ENCODE results near the gene EGFL8. TPM values are rescaled to one million over a fixed set of nuclear protein-coding genes. Genes with fewer than 3 reads are reported as not detected.

The EGFL8 gene
- total RNA-seq, 1 experiment from 2014 or later = 18.8 TPM

DNA sequence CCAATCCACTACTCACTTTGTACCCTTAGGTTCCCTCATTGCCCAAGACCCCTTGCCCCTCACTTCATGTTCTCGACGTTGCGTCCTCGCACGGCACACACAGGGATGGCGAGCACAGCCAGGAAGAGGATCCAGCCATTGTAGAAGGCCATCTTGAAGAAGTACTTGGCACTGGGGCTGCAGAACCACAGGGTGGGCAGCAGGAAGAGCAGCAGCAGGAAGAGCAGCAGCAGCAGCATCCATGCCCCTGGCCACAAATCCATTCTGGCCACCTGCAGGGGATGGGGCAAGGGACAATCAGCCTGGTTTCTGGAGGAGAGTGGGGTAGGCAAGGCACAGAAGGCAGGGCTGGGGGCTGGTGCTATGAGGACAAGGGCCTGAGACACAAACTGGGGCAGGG is 6.8 kb downstream of the EGFL8 start:
- H3K4me1 Mint-ChIP-seq (ENCODE audit: low read depth, unreplicated experiment) = peaks cover 26% of the 10 kb centered on the region
- TF ChIP-seq, protein P1, sequence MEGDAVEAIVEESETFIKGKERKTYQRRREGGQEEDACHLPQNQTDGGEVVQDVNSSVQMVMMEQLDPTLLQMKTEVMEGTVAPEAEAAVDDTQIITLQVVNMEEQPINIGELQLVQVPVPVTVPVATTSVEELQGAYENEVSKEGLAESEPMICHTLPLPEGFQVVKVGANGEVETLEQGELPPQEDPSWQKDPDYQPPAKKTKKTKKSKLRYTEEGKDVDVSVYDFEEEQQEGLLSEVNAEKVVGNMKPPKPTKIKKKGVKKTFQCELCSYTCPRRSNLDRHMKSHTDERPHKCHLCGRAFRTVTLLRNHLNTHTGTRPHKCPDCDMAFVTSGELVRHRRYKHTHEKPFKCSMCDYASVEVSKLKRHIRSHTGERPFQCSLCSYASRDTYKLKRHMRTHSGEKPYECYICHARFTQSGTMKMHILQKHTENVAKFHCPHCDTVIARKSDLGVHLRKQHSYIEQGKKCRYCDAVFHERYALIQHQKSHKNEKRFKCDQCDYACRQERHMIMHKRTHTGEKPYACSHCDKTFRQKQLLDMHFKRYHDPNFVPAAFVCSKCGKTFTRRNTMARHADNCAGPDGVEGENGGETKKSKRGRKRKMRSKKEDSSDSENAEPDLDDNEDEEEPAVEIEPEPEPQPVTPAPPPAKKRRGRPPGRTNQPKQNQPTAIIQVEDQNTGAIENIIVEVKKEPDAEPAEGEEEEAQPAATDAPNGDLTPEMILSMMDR (IDR thresholded peaks at IDR 0.05; ENCODE audit: unreplicated experiment) = no peak
- CTCF ChIA-PET = no interaction called here
- no TSS peak for BruUV-seq (replicated peaks)
- H3K9me3 Mint-ChIP-seq (ENCODE audit: low read depth, unreplicated experiment) = no peaks in the 10 kb centered on the region
- DNase-seq = no peak
- intact Hi-C loops (cut with micrococcal nuclease; ENCODE audit: unreplicated experiment) = no loop called here
- H3K4me3 Mint-ChIP-seq (ENCODE audit: low read depth, unreplicated experiment) = no peak overlapping the region
- H3K27ac Mint-ChIP-seq (ENCODE audit: unreplicated experiment) = no peak overlapping the region
- no peaks in the 10 kb centered on the region for H3K27me3 Mint-ChIP-seq (ENCODE audit: unreplicated experiment)
- peaks cover 50% of the 10 kb centered on the region for H3K36me3 Mint-ChIP-seq (ENCODE audit: insufficient read depth, unreplicated experiment)

DNA sequence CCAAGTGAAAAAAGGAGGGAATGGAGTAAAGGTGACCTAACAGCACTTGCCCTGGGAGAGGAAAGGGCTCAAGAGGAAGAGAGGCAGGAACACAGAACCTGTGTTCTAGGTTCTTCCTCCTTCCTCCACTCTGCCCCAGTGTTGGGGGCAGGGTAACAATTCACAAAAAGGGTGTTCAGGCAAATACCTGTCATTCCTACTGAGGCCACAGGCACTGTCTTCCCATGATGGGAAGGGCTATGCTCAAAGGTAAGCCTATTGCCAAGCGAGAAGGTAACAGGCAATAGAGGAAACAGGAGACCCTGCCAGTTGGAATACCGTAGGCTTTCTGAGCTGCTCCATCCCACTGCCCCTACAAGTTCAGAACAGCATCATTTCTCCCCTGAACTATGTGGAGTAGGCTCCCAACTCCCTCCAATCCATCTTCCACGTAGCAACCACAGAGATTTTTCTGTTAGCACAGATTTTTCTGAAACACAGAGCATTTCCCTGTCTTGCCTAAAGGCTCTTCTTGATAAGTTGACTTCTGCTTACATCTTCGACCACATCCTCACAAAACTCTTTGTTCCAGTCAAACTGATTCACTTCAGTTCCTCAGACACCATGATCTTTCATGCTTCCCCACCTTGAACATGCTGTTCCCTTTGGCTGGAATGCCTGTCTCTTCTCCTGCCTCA is 8.8 kb downstream of the EGFL8 start:
- Mint-ChIP-seq H3K9me3 (ENCODE audit: low read depth, unreplicated experiment) (no peaks in the 10 kb centered on the region), H3K27me3 (ENCODE audit: unreplicated experiment) (no peaks in the 10 kb centered on the region), H3K4me3 (ENCODE audit: low read depth, unreplicated experiment) (no peak overlapping the region), H3K4me1 (ENCODE audit: low read depth, unreplicated experiment) (peaks cover 37% of the 10 kb centered on the region), H3K36me3 (ENCODE audit: insufficient read depth, unreplicated experiment) (peaks cover 57% of the 10 kb centered on the region), H3K27ac (ENCODE audit: unreplicated experiment) (no peak overlapping the region)
- no peak for DNase-seq
- intact Hi-C loops (cut with micrococcal nuclease; ENCODE audit: unreplicated experiment) = no loop called here
- TF ChIP-seq, protein P1 (IDR thresholded peaks at IDR 0.05; ENCODE audit: unreplicated experiment) = no peak
- BruUV-seq (replicated peaks) = no TSS peak
- CTCF ChIA-PET = no interaction called here

GRCh38 chr6:32174416-32174815 is 10.0 kb downstream of the EGFL8 start:
- Mint-ChIP-seq H3K27me3 (ENCODE audit: unreplicated experiment) (no peaks in the 10 kb centered on the region), H3K36me3 (ENCODE audit: insufficient read depth, unreplicated experiment) (peaks cover 63% of the 10 kb centered on the region), H3K4me1 (ENCODE audit: low read depth, unreplicated experiment) (peaks cover 47% of the 10 kb centered on the region), H3K27ac (ENCODE audit: unreplicated experiment) (no peak overlapping the region), H3K9me3 (ENCODE audit: low read depth, unreplicated experiment) (no peaks in the 10 kb centered on the region), H3K4me3 (ENCODE audit: low read depth, unreplicated experiment) (no peak overlapping the region)
- TF ChIP-seq, protein P1 (IDR thresholded peaks at IDR 0.05; ENCODE audit: unreplicated experiment) = no peak
- no peak for DNase-seq
- intact Hi-C loops (cut with micrococcal nuclease; ENCODE audit: unreplicated experiment) = no loop called here
- CTCF ChIA-PET = no interaction called here
- TSS peak; percentile 10 for BruUV-seq (replicated peaks)

GRCh38 chr6:32175322-32175710 is 10.9 kb downstream of the EGFL8 start:
- Mint-ChIP-seq H3K4me1 (ENCODE audit: low read depth, unreplicated experiment) (peaks cover 48% of the 10 kb centered on the region), H3K9me3 (ENCODE audit: low read depth, unreplicated experiment) (no peaks in the 10 kb centered on the region), H3K27ac (ENCODE audit: unreplicated experiment) (no peak overlapping the region), H3K4me3 (ENCODE audit: low read depth, unreplicated experiment) (peak overlapping the region; percentile 82), H3K27me3 (ENCODE audit: unreplicated experiment) (no peaks in the 10 kb centered on the region), H3K36me3 (ENCODE audit: insufficient read depth, unreplicated experiment) (peaks cover 59% of the 10 kb centered on the region)
- intact Hi-C loops (cut with micrococcal nuclease; ENCODE audit: unreplicated experiment) = loop anchor here (5.0 kb wide), 1 partner anchor 218 kb away; the partner anchor contains the start of genes NELFE and SKIC2
- TF ChIP-seq, protein P1 (IDR thresholded peaks at IDR 0.05; ENCODE audit: unreplicated experiment) = no peak
- BruUV-seq (replicated peaks) = no TSS peak
- DNase-seq = no peak
- CTCF ChIA-PET = no interaction called here
